Stomach (tissue), 4 donors: Measurements from ENCODE around the gene TJP1.

Source experiments
- CTCF ChIP-seq, 7 experiments: fragments of 450-650 bp in 4 of 7; fragments of 200-600 bp in 3 of 7; sonication (generic) in 3 of 7; IDR thresholded peaks; one replicate each; pipeline ENCODE4 v1.5.1; 2016 to 2019; ENCODE audit warnings: antibody characterized with exemption in 7 of 7, control low read depth in 2 of 7, mild to moderate bottlenecking in 1 of 7
- POLR2AphosphoS5 ChIP-seq, 3 donors: sonication (generic); formaldehyde crosslinking; IDR thresholded peaks; one replicate each; pipeline ENCODE4 v1.6.1; 2016; ENCODE audit warnings: antibody characterized with exemption in 3 of 3

- TF ChIP-seq CTCF (IDR thresholded peaks at IDR 0.05) (no peak), POLR2AphosphoS5 (IDR thresholded peaks at IDR 0.05) (no peak)
These were observed 140.3 kb downstream of the TJP1 start for GRCh38 chr15:29681946-29682345.
